Pancreas (tissue), 10 donors: ENCODE data around the gene SETD6. TPM values are rescaled to one million over a fixed set of nuclear protein-coding genes. Genes with fewer than 3 reads are reported as not detected.
A peak's percentile ranks its signal among the peaks of the same experiment; 100 is the strongest.

Experiments used
- ATAC-seq, 4 donors: fragments of 200-7000 bp; cut with Tn5 transposase; one replicate each; pipeline versions ENCODE4 v1.8.0 to v1.9.1; 2020; ENCODE audit warnings: mild to moderate bottlenecking in 4 of 4, moderate library complexity in 4 of 4
- DNase-seq, 6 donors: peaks; one replicate each; pipeline ENCODE4 v3.0.0-alpha.2; 2020
- FAIRE-seq: peaks from 2 replicates; lab custom pipeline; 2012; peaks lifted over from hg19 to GRCh38; lab: Jason Lieb, UNC
- H3K27ac ChIP-seq, 4 donors: fragments of 200-600 bp; sonication (generic); 1 replicate in 3 of 4; 2 replicates in 1 of 4; pipeline versions ENCODE4 v1.5.0 to v1.8.0; 2020
- H3K27me3 ChIP-seq, 4 donors: fragments of 200-600 bp; one replicate each; pipeline ENCODE4 v1.8.0; 2021
- H3K36me3 ChIP-seq, 3 donors: fragments of 200-600 bp; sonication (generic) in 1 of 3; one replicate each; pipeline versions ENCODE4 v1.5.0 to v1.8.0; 2020 to 2021
- H3K4me1 ChIP-seq, 3 donors: fragments of 200-600 bp; one replicate each; pipeline ENCODE4 v1.8.0; 2021
- H3K4me3 ChIP-seq, 4 donors: fragments of 200-600 bp; sonication (generic) in 2 of 4; one replicate each; pipeline versions ENCODE4 v1.5.0 to v1.8.0; 2020 to 2021
- H3K9me3 ChIP-seq, 4 donors: fragments of 200-600 bp; one replicate each; pipeline ENCODE4 v1.8.0; 2021
- WGBS, 2 donors: extraction: QIAGEN DNeasy Blood & Tissue Kit; methylation state at CpG; one replicate each; pipeline ENCODE4 v1.1.7; 2013; 5-methylcytosine and 5-hydroxymethylcytosine counted together
- intact Hi-C, 3 donors: fragments of 100-400 bp; cut with DNase I; formaldehyde crosslinking; loops; one replicate each; pipeline versions ENCODE4 v1.11.1 to v1.14.2; 2022
- polyA plus RNA-seq, 2 donors: library from polyadenylated mRNA; stranded (reverse); fragments of 200-250 nt; gene quantifications; one replicate each; pipeline ENCODE4 v1.2.3, GENCODE V29; 2013
- total RNA-seq, 6 donors: library from RNA; stranded (reverse); fragmentation: NEBNext Ultra II Directional in 4 of 6; extraction: Animal tissue kit (Norgen Biotek cat#: 25700) in 4 of 6; gene quantifications; one replicate each; pipeline versions ENCODE4 v1.2.1 to v1.2.4, GENCODE V29; 2021 to 2023
- TF ChIP-seq, protein P1 (sequence below), 4 donors: fragments of 200-600 bp; sonication (generic) in 3 of 4; IDR thresholded peaks; one replicate each; pipeline versions ENCODE4 v1.5.0 to v1.8.0; 2021; ENCODE audit warnings: antibody characterized with exemption in 4 of 4
- donor health status: healthy with polysubstance abuse.
- donor health status: DM: no; HTN: no; CAD: no; lungs with moderate emphysema.
- donor health status: DM: no; HTN: no; CAD: no.
- donor health status: control.
- donor health status: control.
- donor health status: Bipolar disorder and iron deficiency.
- donor health status: DM: yes; HTN: yes; CAD: no.
- donor health status: DM: no; HTN: no; CAD: no.
- donor health status: DM: no; HTN: no; CAD: no.
- donor health status: DM: yes; HTN: yes; CAD: no.

The SETD6 gene
- total and polyA plus RNA-seq, 8 donors: 13.8 to 38.2 (median 21.1) TPM

- H3K4me1 ChIP-seq: no peaks in the 10 kb centered on the region
- H3K9me3 ChIP-seq: no peaks in the 10 kb centered on the region
- no peaks in the 10 kb centered on the region for H3K27me3 ChIP-seq
- DNase-seq (peak in 2 of 6 donors; percentile 37 to 58), FAIRE-seq (no peak), ATAC-seq (no peak)
- H3K36me3 ChIP-seq: no peaks in the 10 kb centered on the region
- WGBS, 2 donors: 53 to 70% methylated on average over 15 of the region's 15 CpGs
- TF ChIP-seq, protein P1, sequence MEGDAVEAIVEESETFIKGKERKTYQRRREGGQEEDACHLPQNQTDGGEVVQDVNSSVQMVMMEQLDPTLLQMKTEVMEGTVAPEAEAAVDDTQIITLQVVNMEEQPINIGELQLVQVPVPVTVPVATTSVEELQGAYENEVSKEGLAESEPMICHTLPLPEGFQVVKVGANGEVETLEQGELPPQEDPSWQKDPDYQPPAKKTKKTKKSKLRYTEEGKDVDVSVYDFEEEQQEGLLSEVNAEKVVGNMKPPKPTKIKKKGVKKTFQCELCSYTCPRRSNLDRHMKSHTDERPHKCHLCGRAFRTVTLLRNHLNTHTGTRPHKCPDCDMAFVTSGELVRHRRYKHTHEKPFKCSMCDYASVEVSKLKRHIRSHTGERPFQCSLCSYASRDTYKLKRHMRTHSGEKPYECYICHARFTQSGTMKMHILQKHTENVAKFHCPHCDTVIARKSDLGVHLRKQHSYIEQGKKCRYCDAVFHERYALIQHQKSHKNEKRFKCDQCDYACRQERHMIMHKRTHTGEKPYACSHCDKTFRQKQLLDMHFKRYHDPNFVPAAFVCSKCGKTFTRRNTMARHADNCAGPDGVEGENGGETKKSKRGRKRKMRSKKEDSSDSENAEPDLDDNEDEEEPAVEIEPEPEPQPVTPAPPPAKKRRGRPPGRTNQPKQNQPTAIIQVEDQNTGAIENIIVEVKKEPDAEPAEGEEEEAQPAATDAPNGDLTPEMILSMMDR (IDR thresholded peaks at IDR 0.05): no peak
- no peak overlapping the region for H3K4me3 ChIP-seq
- H3K27ac ChIP-seq: no peak overlapping the region
- intact Hi-C loops: no loop called here
Measured at GRCh38 chr16:58507195-58507962, 7.9 kb upstream of the SETD6 start.

DNA sequence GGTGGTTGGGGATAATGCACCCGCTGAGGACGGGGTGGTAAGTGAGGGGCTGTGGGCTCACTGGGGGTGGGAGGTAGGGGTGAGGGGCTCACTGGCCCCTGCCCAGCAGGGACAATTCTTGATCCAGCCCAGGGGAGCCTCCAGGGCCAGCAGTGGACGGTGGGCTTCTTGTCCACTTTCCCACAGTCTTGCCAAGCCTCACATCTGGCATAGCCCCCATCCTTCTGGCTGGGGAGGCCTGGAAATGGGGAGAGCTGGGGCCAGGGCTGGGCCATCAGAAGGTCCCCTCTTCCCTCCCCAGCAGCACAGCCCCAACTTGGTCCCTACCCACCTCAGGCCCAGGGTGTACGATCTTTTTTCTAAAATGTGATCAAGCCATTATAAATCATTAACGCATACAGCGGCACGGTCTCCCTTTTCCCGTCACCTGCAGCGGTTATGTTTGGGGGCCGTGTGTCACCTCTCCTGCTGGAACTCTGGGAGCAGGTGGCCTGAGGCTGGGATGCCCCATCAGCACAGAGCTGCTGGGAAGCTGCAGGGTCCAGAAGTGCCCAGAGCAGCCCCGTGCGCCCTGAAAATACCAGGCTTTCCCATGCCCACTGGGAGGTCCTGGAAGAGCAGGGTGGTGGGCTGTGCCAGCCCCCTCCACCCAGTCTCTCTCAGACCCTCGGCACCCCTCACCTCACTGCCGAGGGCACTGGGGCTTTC lies 7.2 kb upstream of the SETD6 start:
- no peaks in the 10 kb centered on the region for H3K9me3 ChIP-seq
- H3K36me3 ChIP-seq: no peaks in the 10 kb centered on the region
- WGBS, 2 donors: 64 to 88% methylated on average over 12 to 14 of the region's 14 CpGs
- no peak overlapping the region for H3K27ac ChIP-seq
- ATAC-seq: no peak
- no peaks in the 10 kb centered on the region for H3K4me1 ChIP-seq
- TF ChIP-seq, protein P1 (IDR thresholded peaks at IDR 0.05): no peak
- no peak overlapping the region for H3K4me3 ChIP-seq
- H3K27me3 ChIP-seq: no peaks in the 10 kb centered on the region
- intact Hi-C loops: no loop called here
- peak in 2 of 6 donors; percentile 30 to 44 for DNase-seq
- no peak for FAIRE-seq

GRCh38 chr16:58508671-58509251 lies 6.6 kb upstream of the SETD6 start:
- Histone ChIP-seq H3K4me1 (no peaks in the 10 kb centered on the region), H3K9me3 (no peaks in the 10 kb centered on the region), H3K27me3 (no peaks in the 10 kb centered on the region), H3K4me3 (no peak overlapping the region), H3K27ac (no peak overlapping the region), H3K36me3 (no peaks in the 10 kb centered on the region)
- intact Hi-C loops: no loop called here
- DNase-seq: peak in 2 of 6 donors; percentile 46
- TF ChIP-seq, protein P1 (IDR thresholded peaks at IDR 0.05): no peak
- WGBS, 2 donors: 66 to 77% methylated on average over 5 of the region's 5 CpGs
- no peak for FAIRE-seq
- ATAC-seq: no peak

GRCh38 chr16:58509256-58510096 lies 5.8 kb upstream of the SETD6 start:
- H3K27me3 ChIP-seq: no peaks in the 10 kb centered on the region
- WGBS, 2 donors: 88 to 92% methylated on average over 9 of the region's 9 CpGs
- intact Hi-C loops: loop anchor here in 2 of 3 donors (2.0 to 5.0 kb wide), 2 partner anchors 148 to 155 kb away; no protein-coding TSS in a partner anchor
- TF ChIP-seq, protein P1 (IDR thresholded peaks at IDR 0.05): no peak
- H3K4me1 ChIP-seq: peaks cover 0 to 7% (median 3%) of the 10 kb centered on the region in 3 donors
- ATAC-seq: no peak
- H3K36me3 ChIP-seq: no peaks in the 10 kb centered on the region
- DNase-seq: peak in 1 of 6 donors; percentile 53
- no peak overlapping the region for H3K27ac ChIP-seq
- H3K4me3 ChIP-seq: no peak overlapping the region
- no peak for FAIRE-seq
- no peaks in the 10 kb centered on the region for H3K9me3 ChIP-seq
